Fibroblast of lung (primary cell): Measurements from ENCODE around the gene MSLN.

ENCODE experiments used
- EZH2 ChIP-seq: IDR thresholded peaks from 2 replicates; pipeline ENCODE4 v1.5.1; 2012; ENCODE audit warnings: low read length, control low read depth, mild to moderate bottlenecking; ENCODE audit errors: missing control alignments
- TF ChIP-seq, protein P1 (sequence below), 2 donors: IDR thresholded peaks in 1 of 2; conservative IDR thresholded peaks in 1 of 2; 1 replicate in 1 of 2; 2 replicates in 1 of 2; pipeline ENCODE4 v1.5.1; 2011 to 2012; ENCODE audit warnings: low read length in 2 of 2, control low read depth in 1 of 2, inconsistent platforms in 1 of 2, low read depth in 1 of 2, mild to moderate bottlenecking in 1 of 2

DNA sequence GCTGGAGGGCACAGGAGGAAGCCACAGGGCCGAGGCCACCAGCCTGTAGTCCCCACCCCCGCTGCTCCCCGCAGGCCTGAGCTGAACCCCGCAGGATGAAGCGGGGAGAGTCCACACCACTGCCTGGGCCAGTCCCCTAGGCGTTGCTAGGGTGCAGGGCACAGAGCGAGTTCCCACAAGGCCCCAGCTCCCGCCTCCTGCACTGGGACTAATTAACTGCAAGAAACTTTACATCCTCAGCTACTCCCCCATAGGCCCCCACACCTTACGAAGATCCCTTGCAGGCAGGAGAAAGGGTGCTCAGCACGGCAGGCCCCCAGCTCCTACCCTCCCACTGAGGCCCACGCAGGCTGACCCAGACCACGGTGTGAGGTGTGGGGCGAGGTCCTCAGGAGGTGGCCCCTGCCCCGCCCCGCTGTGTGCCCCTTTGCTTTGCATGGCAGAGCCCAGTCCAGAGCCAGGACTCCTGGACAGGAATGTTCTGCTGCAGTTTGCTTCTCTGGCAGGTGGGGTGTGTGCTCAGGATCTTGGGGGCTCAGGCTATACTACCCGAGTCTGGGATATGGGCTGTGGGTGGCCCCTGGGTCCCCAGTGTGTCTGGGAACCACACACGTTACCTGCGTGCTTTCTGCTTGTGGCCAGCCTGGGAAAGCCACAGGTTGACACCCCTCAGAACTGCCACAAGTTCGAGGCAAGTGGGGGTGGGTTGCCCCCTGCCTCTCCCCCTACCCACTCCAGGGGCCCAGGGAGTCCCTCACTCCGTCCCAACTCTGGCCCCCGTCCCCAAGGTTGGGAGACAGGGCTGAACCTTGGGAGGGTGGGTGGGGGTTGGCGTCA is 38.8 kb downstream of the MSLN start:
- TF ChIP-seq, protein P1, sequence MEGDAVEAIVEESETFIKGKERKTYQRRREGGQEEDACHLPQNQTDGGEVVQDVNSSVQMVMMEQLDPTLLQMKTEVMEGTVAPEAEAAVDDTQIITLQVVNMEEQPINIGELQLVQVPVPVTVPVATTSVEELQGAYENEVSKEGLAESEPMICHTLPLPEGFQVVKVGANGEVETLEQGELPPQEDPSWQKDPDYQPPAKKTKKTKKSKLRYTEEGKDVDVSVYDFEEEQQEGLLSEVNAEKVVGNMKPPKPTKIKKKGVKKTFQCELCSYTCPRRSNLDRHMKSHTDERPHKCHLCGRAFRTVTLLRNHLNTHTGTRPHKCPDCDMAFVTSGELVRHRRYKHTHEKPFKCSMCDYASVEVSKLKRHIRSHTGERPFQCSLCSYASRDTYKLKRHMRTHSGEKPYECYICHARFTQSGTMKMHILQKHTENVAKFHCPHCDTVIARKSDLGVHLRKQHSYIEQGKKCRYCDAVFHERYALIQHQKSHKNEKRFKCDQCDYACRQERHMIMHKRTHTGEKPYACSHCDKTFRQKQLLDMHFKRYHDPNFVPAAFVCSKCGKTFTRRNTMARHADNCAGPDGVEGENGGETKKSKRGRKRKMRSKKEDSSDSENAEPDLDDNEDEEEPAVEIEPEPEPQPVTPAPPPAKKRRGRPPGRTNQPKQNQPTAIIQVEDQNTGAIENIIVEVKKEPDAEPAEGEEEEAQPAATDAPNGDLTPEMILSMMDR (conservative IDR thresholded peaks at IDR 0.05 in 1 of 2, IDR thresholded peaks at IDR 0.05 in 1 of 2; ENCODE audit: low read depth in 1 of 2, low read length in 2 of 2): no peak
- no peak for TF ChIP-seq EZH2
